SK-N-SH (cell line): Measurements from ENCODE around the gene NACC1. TPM values are rescaled to one million over a fixed set of nuclear protein-coding genes. Genes with fewer than 3 reads are reported as not detected.

Source experiments
- CTCF ChIA-PET: fragments of 300-600, 350-600 bp; formaldehyde crosslinking; extraction: SDS; loops from one replicate; lab custom pipeline; 2021; lab: Yijun Ruan, JAX
- POLR2A ChIA-PET: fragments of 350-600 bp; sonication (Branson Sonifier 250); formaldehyde crosslinking; extraction: SDS; loops from one replicate; lab custom pipeline; 2020; ENCODE audit warnings: antibody characterized with exemption, inconsistent platforms; lab: Yijun Ruan, JAX
- DNase-seq: peaks from one replicate; pipeline ENCODE4 v3.0.0; 2012
- H2AFZ ChIP-seq: fragments of 200-600 bp; sonication (generic); 2 replicates; pipeline ENCODE4 v1.8.1; 2016; ENCODE audit warnings: antibody characterized with exemption, mild to moderate bottlenecking, low read depth
- H3F3A ChIP-seq: fragments of 200-600 bp; sonication (generic); replicated peaks from 2 replicates; pipeline ENCODE3; 2016; ENCODE audit warnings: antibody characterized with exemption, mild to moderate bottlenecking; ENCODE audit not compliant: insufficient read depth
- H3K27ac ChIP-seq, 2 experiments: fragments of 200-500 bp in 1 of 2; fragments of 200-600 bp in 1 of 2; sonication (Bioruptor generic) in 1 of 2; sonication (generic), shearing (Covaris generic) in 1 of 2; 2 replicates each; pipeline versions ENCODE4 v1.5.1 to v1.6.1; 2014 to 2016; ENCODE audit warnings: low read depth in 2 of 2, inconsistent platforms in 1 of 2, low read length in 1 of 2, mild to moderate bottlenecking in 1 of 2, mixed read lengths in 1 of 2
- H3K27me3 ChIP-seq: fragments of 200-600 bp; sonication (generic), shearing (Covaris generic); 2 replicates; pipeline ENCODE4 v1.6.1; 2016; ENCODE audit warnings: mixed run types; ENCODE audit not compliant: insufficient read depth
- H3K36me3 ChIP-seq, 2 experiments: fragments of 200-500 bp in 1 of 2; fragments of 200-600 bp in 1 of 2; sonication (Bioruptor generic) in 1 of 2; sonication (generic) in 1 of 2; replicated peaks in 1 of 2; 2 replicates each; pipeline versions ENCODE3 to v1.5.1; 2014 to 2016; ENCODE audit warnings: low read length in 1 of 2, mild to moderate bottlenecking in 1 of 2; ENCODE audit not compliant: insufficient read depth in 2 of 2, control insufficient read depth in 1 of 2
- H3K4me1 ChIP-seq, 2 experiments: fragments of 200-500 bp in 1 of 2; fragments of 200-600 bp in 1 of 2; sonication (Bioruptor generic) in 1 of 2; sonication (generic), shearing (Covaris generic) in 1 of 2; 2 replicates each; pipeline versions ENCODE4 v1.5.1 to v1.6.1; 2014 to 2016; ENCODE audit warnings: low read depth in 1 of 2, low read length in 1 of 2, mixed run types in 1 of 2; ENCODE audit not compliant: insufficient read depth in 2 of 2, control insufficient read depth in 1 of 2
- H3K4me2 ChIP-seq: fragments of 200-600 bp; sonication (generic), shearing (Covaris generic); 2 replicates; pipeline ENCODE4 v1.6.1; 2017; ENCODE audit warnings: mixed run types
- H3K4me3 ChIP-seq, 2 experiments: fragments of 200-500 bp in 1 of 2; fragments of 200-600 bp in 1 of 2; sonication (Bioruptor generic) in 1 of 2; sonication (generic), shearing (Covaris generic) in 1 of 2; 2 replicates each; pipeline versions ENCODE4 v1.5.1 to v1.8.1; 2014 to 2016; ENCODE audit warnings: low read depth in 2 of 2, inconsistent platforms in 1 of 2, low read length in 1 of 2, mild to moderate bottlenecking in 1 of 2, mixed read lengths in 1 of 2, moderate library complexity in 1 of 2
- H3K79me2 ChIP-seq: fragments of 200-600 bp; sonication (generic); 2 replicates; pipeline ENCODE4 v1.8.1; 2017; ENCODE audit warnings: mild to moderate bottlenecking; ENCODE audit not compliant: insufficient read depth
- H3K9ac ChIP-seq: fragments of 200-600 bp; sonication (generic); 2 replicates; pipeline ENCODE4 v1.6.1; 2017; ENCODE audit warnings: mixed run types
- H3K9me2 ChIP-seq: fragments of 200-600 bp; sonication (generic); 2 replicates; pipeline ENCODE4 v1.6.1; 2017; ENCODE audit warnings: mixed run types
- H3K9me3 ChIP-seq: fragments of 200-600 bp; sonication (generic); 2 replicates; pipeline ENCODE4 v1.6.1; 2017; ENCODE audit warnings: mixed run types, mild to moderate bottlenecking, moderate library complexity
- H4K20me1 ChIP-seq: fragments of 200-600 bp; sonication (generic); 2 replicates; pipeline ENCODE4 v1.6.1; 2017; ENCODE audit warnings: mild to moderate bottlenecking, mixed run types; ENCODE audit not compliant: insufficient read depth
- CTCF ChIP-seq: fragments of 200-600 bp; sonication (generic); IDR thresholded peaks from 2 replicates; pipeline ENCODE4 v1.6.1; 2017; ENCODE audit warnings: antibody characterized with exemption, mild to moderate bottlenecking, moderate library complexity
- ELF1 ChIP-seq: IDR thresholded peaks from 2 replicates; pipeline ENCODE4 v1.4.0; 2012
- EP300 ChIP-seq, 2 experiments: IDR thresholded peaks; 2 replicates each; pipeline versions ENCODE4 v1.4.0 to v1.6.1; 2012; ENCODE audit warnings: borderline replicate concordance in 1 of 2, low read depth in 1 of 2, low read length in 1 of 2
- EZH2phosphoT487 ChIP-seq: fragments of 200-600 bp; sonication (generic); IDR thresholded peaks from 2 replicates; pipeline ENCODE4 v1.6.1; 2017; ENCODE audit warnings: low read depth, mixed run types, mild to moderate bottlenecking, antibody characterized with exemption, moderate library complexity, borderline replicate concordance
- FOSL2 ChIP-seq: IDR thresholded peaks from 2 replicates; pipeline ENCODE4 v1.4.0; 2012; ENCODE audit warnings: low read depth, mild to moderate bottlenecking, moderate library complexity, borderline replicate concordance
- FOXJ3 ChIP-seq: sonication (generic); formaldehyde crosslinking; IDR thresholded peaks from 2 replicates; pipeline ENCODE4 v1.5.1; 2020; ENCODE audit warnings: mild to moderate bottlenecking, missing genetic modification reagents
- MAX ChIP-seq: IDR thresholded peaks from 2 replicates; pipeline ENCODE4 v1.4.0; 2012; ENCODE audit warnings: low read depth
- NFIC ChIP-seq: IDR thresholded peaks from 2 replicates; pipeline ENCODE4 v1.4.0; 2012; ENCODE audit warnings: borderline replicate concordance
- PBX3 ChIP-seq: IDR thresholded peaks from 2 replicates; pipeline ENCODE4; 2012
- RXRA ChIP-seq: IDR thresholded peaks from 2 replicates; pipeline ENCODE4 v1.4.0; 2012; ENCODE audit warnings: low read depth, mild to moderate bottlenecking, borderline replicate concordance
- SIN3A ChIP-seq: IDR thresholded peaks from 2 replicates; pipeline ENCODE4 v1.6.1; 2012; ENCODE audit warnings: low read depth, mild to moderate bottlenecking, low read length, moderate library complexity, borderline replicate concordance
- TCF12 ChIP-seq: IDR thresholded peaks from 2 replicates; pipeline ENCODE4 v1.4.0; 2012
- USF1 ChIP-seq: IDR thresholded peaks from 2 replicates; pipeline ENCODE4 v1.4.0; 2012; ENCODE audit warnings: low read depth, borderline replicate concordance
- ZBTB33 ChIP-seq: IDR thresholded peaks from 2 replicates; pipeline ENCODE4 v1.4.0; 2012; ENCODE audit warnings: low read depth, borderline replicate concordance
- WGBS: methylation state at CpG from one replicate; pipeline ENCODE4 v1.1.6; 2017; ENCODE audit warnings: low lambda C conversion rate; 5-methylcytosine and 5-hydroxymethylcytosine counted together
- polyA plus RNA-seq, 3 experiments: library from polyadenylated mRNA; depleted of rRNA; stranded (reverse); fragments of >200 nt; gene quantifications; 2 replicates each; pipeline ENCODE4 v1.2.3, GENCODE V29; 2012

The NACC1 gene
- polyA plus RNA-seq, 1 of the 3 experiments (the other 2 are of a cell fraction), result 127 TPM

GRCh38 chr19:13110099-13110610 lies 7.9 kb upstream of the NACC1 start:
- Histone ChIP-seq H3K27me3 (no peaks in the 10 kb centered on the region), H3K79me2 (peaks cover 7% of the 10 kb centered on the region; the same call in 1 of the 2 replicates), H3K4me1 (peaks cover 0 to under 1% of the 10 kb centered on the region in 2 experiments; a peak in 1 of 4 replicates), H3K9me2 (no peaks in the 10 kb centered on the region), H3K9ac (no peak overlapping the region), H3K27ac (no peak overlapping the region), H3K4me3 (no peak overlapping the region), H3K9me3 (no peaks in the 10 kb centered on the region), H3K4me2 (no peak overlapping the region), H2AFZ (no peak overlapping the region), H4K20me1 (no peaks in the 10 kb centered on the region), H3K36me3 (peaks cover 15 to 16% of the 10 kb centered on the region in 2 experiments), H3F3A (no peaks in the 10 kb centered on the region)
- no peak for DNase-seq
- WGBS, result 90% methylated on average over 14 of the region's 15 CpGs
- ChIA-PET CTCF (interaction anchor here (0.9 kb wide), 1 partner anchor 144 kb away, joined by 3 read pairs; no protein-coding TSS in a partner anchor), POLR2A (no interaction called here)
- TF ChIP-seq EZH2phosphoT487 (no peak), FOXJ3 (no peak), TCF12 (no peak), ZBTB33 (no peak), PBX3 (no peak), CTCF (no peak), NFIC (no peak), EP300 (IDR thresholded peaks at IDR 0.05; ENCODE audit: borderline replicate concordance in 1 of 2, low read depth in 1 of 2, low read length in 1 of 2) (no peak), ELF1 (no peak), RXRA (no peak), SIN3A (no peak), USF1 (no peak), MAX (no peak), FOSL2 (no peak)
